Measurements from ENCODE around the gene IFNL1. TPM values are rescaled to one million over a fixed set of nuclear protein-coding genes. Genes with fewer than 3 reads are reported as not detected.

The IFNL1 gene
- total RNA-seq, 2 experiments from 2014 or later: not detected

- intact Hi-C loops (cut with DNase I, micrococcal nuclease): no loop called here
- H3K36me3 Mint-ChIP-seq (ENCODE audit: low read depth): no peaks in the 10 kb centered on the region
- no peaks in the 10 kb centered on the region for H3K27me3 Mint-ChIP-seq
- CTCF ChIA-PET: no interaction called here
- Histone ChIP-seq H3K27me3 (ENCODE audit: control insufficient read depth in 1 of 2, insufficient read depth in 2 of 2, low read length in 2 of 2) (no peaks in the 10 kb centered on the region), H3K36me3 (ENCODE audit: insufficient read depth, low read length) (no peaks in the 10 kb centered on the region), H3K4me1 (ENCODE audit: insufficient read depth, low read length) (peaks cover 25% of the 10 kb centered on the region), H3K27ac (ENCODE audit: low read depth in 1 of 2, low read length in 2 of 2) (no peak overlapping the region), H3K9me3 (ENCODE audit: control insufficient read depth in 1 of 2, insufficient read depth in 1 of 2, low read length in 2 of 2) (no peaks in the 10 kb centered on the region), H3K4me3 (ENCODE audit: low read length) (no peak overlapping the region)
- no peaks in the 10 kb centered on the region for H3K9me3 Mint-ChIP-seq
- POLR2A ChIA-PET: no interaction called here
- no peak for TF ChIP-seq CTCF (IDR thresholded peaks at IDR 0.05)
- DNase-seq: no peak
- no peak overlapping the region for H3K27ac Mint-ChIP-seq
- no peak overlapping the region for H3K4me3 Mint-ChIP-seq
- no peak for ATAC-seq (ENCODE audit: poor library complexity)
- peaks cover 14% of the 10 kb centered on the region for H3K4me1 Mint-ChIP-seq (ENCODE audit: low read depth)
These were observed 3.6 kb downstream of the IFNL1 start for GRCh38 chr19:39299832-39300231.

DNA sequence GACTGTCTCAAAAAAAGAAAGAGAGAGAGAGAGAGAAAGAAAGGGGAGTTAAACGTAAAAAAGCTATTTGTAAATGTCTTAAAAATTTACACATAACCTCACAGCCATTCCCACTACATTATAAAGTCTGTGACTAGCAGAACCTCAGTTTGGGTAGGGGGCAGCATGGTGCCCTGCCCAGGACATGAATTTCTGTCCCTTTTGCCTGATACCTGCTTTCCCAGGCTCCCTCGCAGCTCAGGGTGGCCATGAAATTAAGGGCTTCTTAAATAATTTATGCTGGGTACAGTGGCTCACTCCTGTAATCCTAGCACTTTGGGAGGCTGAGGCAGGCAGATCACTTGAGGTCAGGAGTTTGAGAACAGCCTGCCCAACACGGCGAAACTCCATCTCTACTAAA, 4.8 kb downstream of the IFNL1 start:
- no peak overlapping the region for H3K4me3 ChIP-seq (ENCODE audit: low read length)
- ChIA-PET POLR2A (no interaction called here), CTCF (interaction anchor here (1.0 kb wide), 1 partner anchor 9 kb away, joined by 3 read pairs; no protein-coding TSS in a partner anchor)
- no peaks in the 10 kb centered on the region for H3K9me3 Mint-ChIP-seq
- H3K27ac Mint-ChIP-seq: no peak overlapping the region
- H3K4me3 Mint-ChIP-seq: no peak overlapping the region
- H3K9me3 ChIP-seq (ENCODE audit: control insufficient read depth in 1 of 2, insufficient read depth in 1 of 2, low read length in 2 of 2): no peaks in the 10 kb centered on the region
- intact Hi-C loops (cut with DNase I, micrococcal nuclease): no loop called here
- TF ChIP-seq CTCF (IDR thresholded peaks at IDR 0.05): no peak
- no peaks in the 10 kb centered on the region for H3K27me3 Mint-ChIP-seq
- no peak for ATAC-seq (ENCODE audit: poor library complexity)
- no peaks in the 10 kb centered on the region for H3K36me3 Mint-ChIP-seq (ENCODE audit: low read depth)
- H3K27me3 ChIP-seq (ENCODE audit: control insufficient read depth in 1 of 2, insufficient read depth in 2 of 2, low read length in 2 of 2): no peaks in the 10 kb centered on the region
- H3K4me1 ChIP-seq (ENCODE audit: insufficient read depth, low read length): peaks cover 25% of the 10 kb centered on the region
- H3K27ac ChIP-seq (ENCODE audit: low read depth in 1 of 2, low read length in 2 of 2): no peak overlapping the region
- DNase-seq: no peak
- H3K36me3 ChIP-seq (ENCODE audit: insufficient read depth, low read length): no peaks in the 10 kb centered on the region
- peaks cover 14% of the 10 kb centered on the region for H3K4me1 Mint-ChIP-seq (ENCODE audit: low read depth)

GRCh38 chr19:39301562-39301961, 5.4 kb downstream of the IFNL1 start:
- ChIA-PET POLR2A (no interaction called here), CTCF (interaction anchor here (1.0 kb wide), 1 partner anchor 10 kb away, joined by 3 read pairs; no protein-coding TSS in a partner anchor)
- peaks cover 14% of the 10 kb centered on the region for H3K4me1 Mint-ChIP-seq (ENCODE audit: low read depth)
- DNase-seq (no peak), ATAC-seq (ENCODE audit: poor library complexity) (no peak)
- TF ChIP-seq CTCF (IDR thresholded peaks at IDR 0.05): no peak
- intact Hi-C loops (cut with DNase I, micrococcal nuclease): no loop called here
- Histone ChIP-seq H3K36me3 (ENCODE audit: insufficient read depth, low read length) (no peaks in the 10 kb centered on the region), H3K4me3 (ENCODE audit: low read length) (no peak overlapping the region), H3K27ac (ENCODE audit: low read depth in 1 of 2, low read length in 2 of 2) (no peak overlapping the region), H3K4me1 (ENCODE audit: insufficient read depth, low read length) (peaks cover 25% of the 10 kb centered on the region), H3K9me3 (ENCODE audit: control insufficient read depth in 1 of 2, insufficient read depth in 1 of 2, low read length in 2 of 2) (no peaks in the 10 kb centered on the region), H3K27me3 (ENCODE audit: control insufficient read depth in 1 of 2, insufficient read depth in 2 of 2, low read length in 2 of 2) (no peaks in the 10 kb centered on the region)
- H3K27me3 Mint-ChIP-seq: no peaks in the 10 kb centered on the region
- no peak overlapping the region for H3K27ac Mint-ChIP-seq
- no peaks in the 10 kb centered on the region for H3K9me3 Mint-ChIP-seq
- H3K36me3 Mint-ChIP-seq (ENCODE audit: low read depth): peaks cover 2% of the 10 kb centered on the region
- no peak overlapping the region for H3K4me3 Mint-ChIP-seq

Data from CD4-positive, alpha-beta T cell (primary cell).